GM21390 (cell line): ENCODE measurements around the gene ATP6V1B1.
"Not testable (repeated sequence)": the region's sequence is repeated elsewhere in the genome, so short reads cannot be mapped to it uniquely, and the experiment has no call there.

Source experiments
- ATAC-seq: cut with Tn5 transposase; IDR thresholded peaks from one replicate; pipeline ENCODE4 v1.9.1; 2021; ENCODE audit not compliant: unreplicated experiment

The ATP6V1B1 gene

GRCh38 chr2:71005271-71006202, 69.8 kb downstream of the ATP6V1B1 start:
- ATAC-seq, result no peak

- no peak for ATAC-seq
Measured at GRCh38 chr2:71006323-71006722, 70.6 kb downstream of the ATP6V1B1 start.

- no peak for ATAC-seq
Measured at GRCh38 chr2:71006955-71007799, 71.5 kb downstream of the ATP6V1B1 start.

- no peak for ATAC-seq
Measured at GRCh38 chr2:71008342-71008741, 72.6 kb downstream of the ATP6V1B1 start.

- not testable (repeated sequence) for ATAC-seq
Measured at GRCh38 chr2:71011786-71012185, 76.1 kb downstream of the ATP6V1B1 start.
